ENCODE measurements around the gene LPIN3. TPM values are rescaled to one million over a fixed set of nuclear protein-coding genes. Genes with fewer than 3 reads are reported as not detected.

The LPIN3 gene
- polyA plus RNA-seq, 1 of the 3 experiments (the other 2 are of a cell fraction), result 0.21 TPM

DNA sequence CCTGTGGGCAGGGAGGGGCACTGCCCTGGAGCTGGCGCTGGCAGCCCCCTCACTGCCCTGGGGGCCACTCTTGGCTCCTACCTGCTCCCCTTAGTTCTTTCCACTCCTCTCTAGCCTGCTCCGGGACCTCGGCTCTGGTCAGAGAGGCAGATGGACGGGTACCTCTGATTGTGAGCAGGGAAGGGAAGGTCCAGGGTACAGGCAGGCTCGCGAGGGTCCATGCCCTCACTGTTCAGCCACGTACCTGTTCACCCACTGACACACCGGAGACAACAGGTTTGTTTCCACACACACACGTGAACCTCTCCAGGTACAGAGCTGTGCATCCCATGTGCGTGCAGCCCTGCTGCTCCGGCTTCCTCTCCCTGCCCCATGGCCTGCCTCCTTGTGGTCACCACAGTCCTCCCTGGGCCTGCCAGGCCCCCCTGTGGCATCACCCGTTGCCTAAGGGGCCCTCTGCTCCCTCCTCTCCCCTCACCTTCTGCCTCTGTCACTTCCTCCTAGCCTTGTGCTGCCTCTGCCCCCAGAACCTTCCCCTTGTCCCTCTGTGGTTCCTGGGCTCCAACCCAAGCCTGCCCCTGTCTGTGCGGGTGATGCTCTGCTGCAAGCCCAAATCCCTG is 23.7 kb downstream of the LPIN3 start:
- no peaks in the 10 kb centered on the region for H3K9me2 ChIP-seq
- TF ChIP-seq, protein P1, sequence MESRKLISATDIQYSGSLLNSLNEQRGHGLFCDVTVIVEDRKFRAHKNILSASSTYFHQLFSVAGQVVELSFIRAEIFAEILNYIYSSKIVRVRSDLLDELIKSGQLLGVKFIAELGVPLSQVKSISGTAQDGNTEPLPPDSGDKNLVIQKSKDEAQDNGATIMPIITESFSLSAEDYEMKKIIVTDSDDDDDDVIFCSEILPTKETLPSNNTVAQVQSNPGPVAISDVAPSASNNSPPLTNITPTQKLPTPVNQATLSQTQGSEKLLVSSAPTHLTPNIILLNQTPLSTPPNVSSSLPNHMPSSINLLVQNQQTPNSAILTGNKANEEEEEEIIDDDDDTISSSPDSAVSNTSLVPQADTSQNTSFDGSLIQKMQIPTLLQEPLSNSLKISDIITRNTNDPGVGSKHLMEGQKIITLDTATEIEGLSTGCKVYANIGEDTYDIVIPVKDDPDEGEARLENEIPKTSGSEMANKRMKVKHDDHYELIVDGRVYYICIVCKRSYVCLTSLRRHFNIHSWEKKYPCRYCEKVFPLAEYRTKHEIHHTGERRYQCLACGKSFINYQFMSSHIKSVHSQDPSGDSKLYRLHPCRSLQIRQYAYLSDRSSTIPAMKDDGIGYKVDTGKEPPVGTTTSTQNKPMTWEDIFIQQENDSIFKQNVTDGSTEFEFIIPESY (IDR thresholded peaks at IDR 0.05; ENCODE audit: borderline replicate concordance, low read depth), result no peak
- TF ChIP-seq, protein P2, sequence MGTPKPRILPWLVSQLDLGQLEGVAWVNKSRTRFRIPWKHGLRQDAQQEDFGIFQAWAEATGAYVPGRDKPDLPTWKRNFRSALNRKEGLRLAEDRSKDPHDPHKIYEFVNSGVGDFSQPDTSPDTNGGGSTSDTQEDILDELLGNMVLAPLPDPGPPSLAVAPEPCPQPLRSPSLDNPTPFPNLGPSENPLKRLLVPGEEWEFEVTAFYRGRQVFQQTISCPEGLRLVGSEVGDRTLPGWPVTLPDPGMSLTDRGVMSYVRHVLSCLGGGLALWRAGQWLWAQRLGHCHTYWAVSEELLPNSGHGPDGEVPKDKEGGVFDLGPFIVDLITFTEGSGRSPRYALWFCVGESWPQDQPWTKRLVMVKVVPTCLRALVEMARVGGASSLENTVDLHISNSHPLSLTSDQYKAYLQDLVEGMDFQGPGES (IDR thresholded peaks at IDR 0.05; ENCODE audit: low read depth, low read length), result no peak
- TF ChIP-seq FOXM1 (IDR thresholded peaks at IDR 0.05; ENCODE audit: low read depth) (no peak), RFX5 (IDR thresholded peaks at IDR 0.05; ENCODE audit: low read length) (no peak), SIN3A (IDR thresholded peaks at IDR 0.05; ENCODE audit: borderline replicate concordance, low read depth, low read length) (no peak), MEF2A (IDR thresholded peaks at IDR 0.05; ENCODE audit: borderline replicate concordance, low read depth) (no peak), TAF1 (IDR thresholded peaks at IDR 0.05; ENCODE audit: borderline replicate concordance, low read depth, low read length) (no peak), FOSL2 (IDR thresholded peaks at IDR 0.05; ENCODE audit: borderline replicate concordance, low read depth) (no peak), POLR2AphosphoS5 (IDR thresholded peaks at IDR 0.05; ENCODE audit: low read depth, low read length) (no peak)
- TF ChIP-seq, protein P3, sequence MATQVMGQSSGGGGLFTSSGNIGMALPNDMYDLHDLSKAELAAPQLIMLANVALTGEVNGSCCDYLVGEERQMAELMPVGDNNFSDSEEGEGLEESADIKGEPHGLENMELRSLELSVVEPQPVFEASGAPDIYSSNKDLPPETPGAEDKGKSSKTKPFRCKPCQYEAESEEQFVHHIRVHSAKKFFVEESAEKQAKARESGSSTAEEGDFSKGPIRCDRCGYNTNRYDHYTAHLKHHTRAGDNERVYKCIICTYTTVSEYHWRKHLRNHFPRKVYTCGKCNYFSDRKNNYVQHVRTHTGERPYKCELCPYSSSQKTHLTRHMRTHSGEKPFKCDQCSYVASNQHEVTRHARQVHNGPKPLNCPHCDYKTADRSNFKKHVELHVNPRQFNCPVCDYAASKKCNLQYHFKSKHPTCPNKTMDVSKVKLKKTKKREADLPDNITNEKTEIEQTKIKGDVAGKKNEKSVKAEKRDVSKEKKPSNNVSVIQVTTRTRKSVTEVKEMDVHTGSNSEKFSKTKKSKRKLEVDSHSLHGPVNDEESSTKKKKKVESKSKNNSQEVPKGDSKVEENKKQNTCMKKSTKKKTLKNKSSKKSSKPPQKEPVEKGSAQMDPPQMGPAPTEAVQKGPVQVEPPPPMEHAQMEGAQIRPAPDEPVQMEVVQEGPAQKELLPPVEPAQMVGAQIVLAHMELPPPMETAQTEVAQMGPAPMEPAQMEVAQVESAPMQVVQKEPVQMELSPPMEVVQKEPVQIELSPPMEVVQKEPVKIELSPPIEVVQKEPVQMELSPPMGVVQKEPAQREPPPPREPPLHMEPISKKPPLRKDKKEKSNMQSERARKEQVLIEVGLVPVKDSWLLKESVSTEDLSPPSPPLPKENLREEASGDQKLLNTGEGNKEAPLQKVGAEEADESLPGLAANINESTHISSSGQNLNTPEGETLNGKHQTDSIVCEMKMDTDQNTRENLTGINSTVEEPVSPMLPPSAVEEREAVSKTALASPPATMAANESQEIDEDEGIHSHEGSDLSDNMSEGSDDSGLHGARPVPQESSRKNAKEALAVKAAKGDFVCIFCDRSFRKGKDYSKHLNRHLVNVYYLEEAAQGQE (IDR thresholded peaks at IDR 0.05; ENCODE audit: low read depth, low read length), result no peak
- H3K4me2 ChIP-seq, result no peak overlapping the region
- no peak overlapping the region for H3K9ac ChIP-seq
- H3K79me2 ChIP-seq (ENCODE audit: insufficient read depth), result no peaks in the 10 kb centered on the region
- H3K9me3 ChIP-seq, result no peaks in the 10 kb centered on the region
- no peak overlapping the region for H2AFZ ChIP-seq (ENCODE audit: low read depth)
- H3K4me3 ChIP-seq (ENCODE audit: low read depth in 2 of 2, low read length in 1 of 2), result no peak overlapping the region
- no peaks in the 10 kb centered on the region for H4K20me1 ChIP-seq (ENCODE audit: insufficient read depth)
- ChIA-PET POLR2A (no interaction called here), CTCF (interaction anchor here (8.1 kb wide), 1 partner anchor 24 kb away, joined by 55 read pairs; the partner anchor contains the start of gene LPIN3)
- WGBS (ENCODE audit: low lambda C conversion rate), result 45% methylated on average over 6 of the region's 13 CpGs
- no peaks in the 10 kb centered on the region for H3K36me3 ChIP-seq (replicated peaks in 1 of 2; ENCODE audit: control insufficient read depth in 1 of 2, insufficient read depth in 2 of 2, low read length in 1 of 2)
- H3F3A ChIP-seq (replicated peaks; ENCODE audit: insufficient read depth), result no peaks in the 10 kb centered on the region
- H3K27ac ChIP-seq (ENCODE audit: low read depth in 2 of 2, low read length in 1 of 2), result no peak overlapping the region
- peaks cover 36% of the 10 kb centered on the region for H3K27me3 ChIP-seq (ENCODE audit: insufficient read depth)
- no peak for DNase-seq
- H3K4me1 ChIP-seq (ENCODE audit: control insufficient read depth in 1 of 2, insufficient read depth in 2 of 2, low read depth in 1 of 2, low read length in 1 of 2), result peaks cover 0 to 13% of the 10 kb centered on the region in 2 experiments; a peak in 1 of 4 replicates
